Mucosa of descending colon (tissue), 3 donors: ENCODE results near the gene GHITM. TPM values are rescaled to one million over a fixed set of nuclear protein-coding genes. Genes with fewer than 3 reads are reported as not detected.
A peak's percentile ranks its signal among the peaks of the same experiment; 100 is the strongest.
"Not testable (repeated sequence)": the region's sequence is repeated elsewhere in the genome, so short reads cannot be mapped to it uniquely, and the experiment has no call there.

ENCODE experiments used
- ATAC-seq: fragments of 200-7000 bp; cut with Tn5 transposase; one replicate; pipeline ENCODE4 v1.9.1; 2020; ENCODE audit warnings: mild to moderate bottlenecking, moderate library complexity
- DNase-seq, 3 donors: peaks; one replicate each; pipeline ENCODE4 v3.0.0-alpha.2; 2020
- H3K36me3 ChIP-seq: fragments of 200-600 bp; one replicate; pipeline ENCODE4 v1.8.0; 2021; ENCODE audit warnings: low read depth, mild to moderate bottlenecking
- H3K4me1 ChIP-seq: fragments of 200-600 bp; one replicate; pipeline ENCODE4 v1.8.0; 2021; ENCODE audit warnings: low read depth, mild to moderate bottlenecking
- H3K4me3 ChIP-seq: fragments of 200-600 bp; one replicate; pipeline ENCODE4 v1.8.0; 2021; ENCODE audit warnings: mild to moderate bottlenecking
- H3K9me3 ChIP-seq: fragments of 200-600 bp; one replicate; pipeline ENCODE4 v1.8.0; 2021; ENCODE audit warnings: mild to moderate bottlenecking
- intact Hi-C, 2 donors: fragments of 100-400 bp; cut with DNase I in 1 of 2; cut with micrococcal nuclease in 1 of 2; formaldehyde crosslinking; loops; one replicate each; pipeline versions ENCODE4 v1.11.0 to v1.11.1; 2022; cut with DNase I, micrococcal nuclease
- total RNA-seq, 3 donors: library from RNA; stranded (reverse); fragmentation: NEBNext Ultra II Directional in 2 of 3; extraction: Animal tissue kit (Norgen Biotek cat#: 25700) in 2 of 3; gene quantifications; one replicate each; pipeline versions ENCODE4 v1.2.1 to v1.2.4, GENCODE V29; 2021 to 2023
- TF ChIP-seq, protein P1 (sequence below): fragments of 200-600 bp; IDR thresholded peaks from one replicate; pipeline ENCODE4 v1.8.0; 2022; ENCODE audit warnings: antibody characterized with exemption, mild to moderate bottlenecking
- donor health status: DM: no; HTN: no; CAD: no; lungs with moderate emphysema.
- donor health status: DM: no; HTN: no; CAD: no.
- donor health status: DM: no; HTN: yes; CAD: no.

Gene GHITM
- total RNA-seq, 3 donors from 2014 or later, result 216 to 279 (median 271) TPM

DNA sequence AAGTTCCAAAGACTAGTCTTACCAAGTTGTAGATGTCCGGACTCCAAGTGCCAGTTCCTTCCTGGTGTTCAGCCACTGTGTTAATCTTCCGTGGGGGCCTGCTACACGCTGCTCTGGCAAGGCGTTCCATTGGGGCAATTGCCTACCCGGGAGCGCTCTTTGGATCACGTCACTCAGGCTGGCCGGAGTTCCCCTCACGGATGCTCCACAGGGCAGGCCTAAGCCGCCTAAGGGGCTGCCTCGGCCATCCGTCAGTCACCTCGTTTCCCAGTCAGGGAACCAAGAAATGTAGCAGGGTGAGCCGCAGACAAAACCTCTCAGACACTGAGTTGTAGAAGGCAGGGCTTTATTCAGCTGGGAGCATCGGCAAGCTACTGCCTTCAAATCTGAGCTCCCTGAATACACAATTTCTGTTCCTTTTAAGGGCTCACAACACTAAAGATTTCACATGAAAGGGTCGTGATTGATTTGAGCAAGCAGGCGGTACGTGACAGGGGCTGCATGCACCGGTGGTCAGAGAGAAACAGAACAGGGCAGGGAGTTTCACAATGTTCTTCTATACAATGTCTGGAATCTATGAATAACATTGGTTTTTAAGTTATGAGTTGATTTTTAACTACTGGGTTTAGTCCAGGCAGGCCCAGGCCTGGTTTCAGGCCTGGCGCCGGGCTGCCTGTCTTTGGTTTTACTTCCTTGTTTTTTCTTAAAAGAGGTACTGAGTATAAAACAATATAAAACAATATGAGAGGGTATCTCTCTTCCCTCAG, 32.6 kb downstream of the GHITM start:
- H3K9me3 ChIP-seq, H3K36me3 ChIP-seq, H3K4me3 ChIP-seq, intact Hi-C loops, ATAC-seq: not testable (repeated sequence)
- DNase-seq, result peak in 2 of 3 donors; percentile 67 to 72
- peaks cover 12% of the 10 kb centered on the region for H3K4me1 ChIP-seq

DNA sequence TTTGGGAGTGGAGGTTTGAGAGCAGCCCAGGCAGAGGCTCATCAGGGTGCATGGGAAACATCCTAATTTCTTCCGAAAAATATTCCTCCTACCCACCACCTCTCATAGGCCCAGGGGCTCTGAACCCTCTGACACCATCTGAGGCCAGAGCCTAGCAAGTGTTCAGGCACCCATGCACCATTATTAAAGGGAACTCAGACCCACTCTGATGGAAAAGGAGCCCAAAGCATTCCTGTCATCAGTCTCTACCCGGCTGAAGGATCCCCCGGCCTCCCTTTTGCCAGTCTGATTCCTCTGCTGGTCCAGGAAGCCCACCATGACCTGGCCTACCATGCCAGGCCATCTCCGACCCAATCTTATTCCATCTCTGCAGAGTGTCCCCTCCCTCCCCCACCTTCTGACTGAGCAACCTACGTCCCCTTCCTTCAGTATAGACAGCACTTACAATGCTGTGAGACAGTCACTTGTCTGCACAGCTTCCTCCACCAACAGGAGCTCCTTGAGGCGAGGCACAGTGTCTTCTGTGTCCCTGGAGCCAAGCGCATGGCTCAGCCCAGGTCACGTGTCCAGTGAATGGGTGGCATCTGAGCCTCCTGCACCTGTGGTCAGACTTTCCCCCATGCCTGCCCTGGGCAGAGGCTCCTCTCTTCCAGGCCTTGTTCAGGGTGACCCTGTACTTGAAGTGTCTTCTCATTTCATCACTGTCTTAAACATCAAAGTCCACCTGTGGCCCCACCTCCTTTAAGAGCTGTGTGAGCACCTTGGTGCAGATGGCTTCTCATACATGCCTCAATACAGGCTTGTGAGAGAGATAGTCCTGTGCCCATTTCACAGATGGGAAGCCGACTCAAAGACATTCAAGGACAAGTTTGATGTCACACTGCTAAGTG, 33.4 kb downstream of the GHITM start:
- DNase-seq, result peak; percentile 77 to 81 (median 79)

DNA sequence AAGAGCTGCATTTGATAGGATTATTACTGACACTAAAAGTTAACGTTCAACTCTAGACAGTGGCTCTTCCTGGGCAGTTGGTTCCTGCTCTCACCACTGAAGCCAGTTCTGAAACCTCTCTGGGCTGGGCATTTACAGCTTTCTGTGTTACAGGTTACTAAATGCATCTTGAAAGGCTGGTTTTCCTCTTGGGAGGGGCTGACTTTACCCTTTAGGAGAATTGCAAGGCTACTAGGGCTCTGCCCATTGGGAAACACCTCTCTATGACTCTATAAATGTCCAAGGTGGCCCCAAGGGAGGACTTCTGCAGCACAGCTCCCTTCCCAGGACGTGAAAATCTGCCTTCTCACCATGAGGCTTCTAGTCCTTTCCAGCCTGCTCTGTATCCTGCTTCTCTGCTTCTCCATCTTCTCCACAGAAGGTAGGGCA, 34.2 kb downstream of the GHITM start, which contains the start of gene GPR15LG:
TSS of gene GPR15LG (plus strand) at position 301 of the 429 bp plus-strand sequence. CDS start at position 352, 51 bp downstream.
- peaks cover 12% of the 10 kb centered on the region for H3K4me1 ChIP-seq
- peak; percentile 86 for ATAC-seq
- peak in 2 of 3 donors; percentile 77 to 87 for DNase-seq
- no peaks in the 10 kb centered on the region for H3K36me3 ChIP-seq
- H3K9me3 ChIP-seq, result no peaks in the 10 kb centered on the region
- peak within 1 kb of the TSS; percentile 14 for H3K4me3 ChIP-seq
- TF ChIP-seq, protein P1, sequence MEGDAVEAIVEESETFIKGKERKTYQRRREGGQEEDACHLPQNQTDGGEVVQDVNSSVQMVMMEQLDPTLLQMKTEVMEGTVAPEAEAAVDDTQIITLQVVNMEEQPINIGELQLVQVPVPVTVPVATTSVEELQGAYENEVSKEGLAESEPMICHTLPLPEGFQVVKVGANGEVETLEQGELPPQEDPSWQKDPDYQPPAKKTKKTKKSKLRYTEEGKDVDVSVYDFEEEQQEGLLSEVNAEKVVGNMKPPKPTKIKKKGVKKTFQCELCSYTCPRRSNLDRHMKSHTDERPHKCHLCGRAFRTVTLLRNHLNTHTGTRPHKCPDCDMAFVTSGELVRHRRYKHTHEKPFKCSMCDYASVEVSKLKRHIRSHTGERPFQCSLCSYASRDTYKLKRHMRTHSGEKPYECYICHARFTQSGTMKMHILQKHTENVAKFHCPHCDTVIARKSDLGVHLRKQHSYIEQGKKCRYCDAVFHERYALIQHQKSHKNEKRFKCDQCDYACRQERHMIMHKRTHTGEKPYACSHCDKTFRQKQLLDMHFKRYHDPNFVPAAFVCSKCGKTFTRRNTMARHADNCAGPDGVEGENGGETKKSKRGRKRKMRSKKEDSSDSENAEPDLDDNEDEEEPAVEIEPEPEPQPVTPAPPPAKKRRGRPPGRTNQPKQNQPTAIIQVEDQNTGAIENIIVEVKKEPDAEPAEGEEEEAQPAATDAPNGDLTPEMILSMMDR, result no peak
- intact Hi-C loops, result no loop called here

More for the DNA sequence above, 33.4 kb downstream of the GHITM start:
- intact Hi-C loops, result no loop called here
- Histone ChIP-seq H3K9me3 (no peaks in the 10 kb centered on the region), H3K4me3 (peak overlapping the region; percentile 14), H3K4me1 (peaks cover 12% of the 10 kb centered on the region), H3K36me3 (no peaks in the 10 kb centered on the region)
- ATAC-seq, result peak; percentile 66
- TF ChIP-seq, protein P1, result no peak

DNA sequence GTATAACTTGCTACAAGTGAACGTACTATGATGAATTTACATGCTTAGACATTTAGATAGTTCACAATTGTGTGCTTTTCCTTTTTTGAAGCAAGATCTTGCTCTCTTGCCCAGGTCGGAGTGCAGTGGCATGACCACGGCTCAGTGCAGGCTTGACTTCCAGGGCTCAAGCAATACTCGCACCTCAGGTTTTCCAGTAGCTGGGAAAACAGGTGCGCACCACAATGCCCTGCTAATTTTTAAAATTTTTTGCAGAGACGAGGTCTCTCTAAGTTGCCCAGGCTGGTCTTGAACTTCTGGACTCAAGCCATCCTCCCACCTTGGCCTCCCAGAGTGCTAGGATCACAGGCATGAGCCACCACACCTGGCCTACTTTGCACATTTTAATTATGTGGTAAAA, 36.1 kb downstream of the GHITM start:
- TF ChIP-seq, protein P1, result no peak
- Histone ChIP-seq H3K36me3 (no peaks in the 10 kb centered on the region), H3K4me3 (no peak overlapping the region), H3K4me1 (peaks cover 20% of the 10 kb centered on the region), H3K9me3 (no peaks in the 10 kb centered on the region)
- no peak for ATAC-seq
- intact Hi-C loops, result no loop called here
- DNase-seq, result peak in 1 of 3 donors; percentile 9

DNA sequence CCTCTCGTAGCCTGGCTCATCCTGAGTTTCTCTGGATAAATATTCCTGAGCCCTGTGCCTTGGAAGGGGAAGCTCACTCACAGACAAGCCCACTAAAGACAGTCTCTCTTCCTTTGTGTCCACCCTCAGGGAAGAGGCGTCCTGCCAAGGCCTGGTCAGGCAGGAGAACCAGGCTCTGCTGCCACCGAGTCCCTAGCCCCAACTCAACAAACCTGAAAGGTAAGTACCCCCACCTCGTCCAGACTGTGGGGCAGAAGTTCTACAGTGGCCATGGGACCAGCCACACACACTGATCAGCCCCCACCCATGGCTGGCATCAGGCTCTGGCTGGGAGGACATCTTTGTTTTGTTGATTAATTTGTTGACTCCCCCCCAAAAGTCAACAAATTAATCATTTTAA, 37.0 kb downstream of the GHITM start:
- TF ChIP-seq, protein P1, result no peak
- no peak overlapping the region for H3K4me3 ChIP-seq
- no peak for ATAC-seq
- H3K4me1 ChIP-seq, result peaks cover 17% of the 10 kb centered on the region
- H3K9me3 ChIP-seq, result no peaks in the 10 kb centered on the region
- intact Hi-C loops, result no loop called here
- DNase-seq, result peak in 1 of 3 donors; percentile 5
- no peaks in the 10 kb centered on the region for H3K36me3 ChIP-seq
